Spleen (tissue), 11 donors: ENCODE data around the gene FMNL1. TPM values are rescaled to one million over a fixed set of nuclear protein-coding genes. Genes with fewer than 3 reads are reported as not detected.

Experiments used
- DNase-seq: peaks from one replicate; pipeline ENCODE4 v3.0.0-alpha.2; 2020
- H3K27ac ChIP-seq, 8 donors: fragments of 200-600 bp; sonication (generic) in 7 of 8; 1 replicate in 4 of 8; 2 replicates in 4 of 8; pipeline versions ENCODE4 v1.5.0 to v1.8.0; 2016 to 2021; ENCODE audit warnings: inconsistent platforms in 4 of 8, mild to moderate bottlenecking in 4 of 8, moderate library complexity in 1 of 8
- H3K27me3 ChIP-seq, 7 donors: fragments of 200-600 bp; sonication (generic) in 6 of 7; replicated peaks in 1 of 7; 1 replicate in 4 of 7; 2 replicates in 3 of 7; pipeline versions ENCODE4 v1.5.0 to v1.8.0; 2016 to 2021; ENCODE audit warnings: inconsistent platforms in 3 of 7, mild to moderate bottlenecking in 1 of 7
- H3K36me3 ChIP-seq, 6 donors: fragments of 200-600 bp; sonication (generic) in 5 of 6; 1 replicate in 4 of 6; 2 replicates in 2 of 6; pipeline versions ENCODE4 v1.5.0 to v1.8.0; 2016 to 2021; ENCODE audit warnings: inconsistent platforms in 2 of 6
- H3K4me1 ChIP-seq, 6 donors: fragments of 200-600 bp; sonication (generic) in 5 of 6; 1 replicate in 3 of 6; 2 replicates in 3 of 6; pipeline versions ENCODE4 v1.5.0 to v1.8.0; 2016 to 2021; ENCODE audit warnings: inconsistent platforms in 3 of 6
- H3K4me3 ChIP-seq, 8 donors: fragments of 200-600 bp; sonication (generic) in 7 of 8; 1 replicate in 4 of 8; 2 replicates in 4 of 8; pipeline versions ENCODE4 v1.5.0 to v1.8.0; 2016 to 2021; ENCODE audit warnings: inconsistent platforms in 4 of 8, mild to moderate bottlenecking in 4 of 8, moderate library complexity in 2 of 8
- H3K9me3 ChIP-seq, 8 donors: fragments of 200-600 bp; sonication (generic) in 7 of 8; 1 replicate in 4 of 8; 2 replicates in 4 of 8; pipeline versions ENCODE4 v1.5.0 to v1.8.0; 2016 to 2021; ENCODE audit warnings: inconsistent platforms in 4 of 8
- POLR2A ChIP-seq, 3 donors: fragments of 450-650 bp; IDR thresholded peaks; one replicate each; pipeline ENCODE4 v1.5.1; 2017; ENCODE audit warnings: antibody characterized with exemption in 3 of 3, mild to moderate bottlenecking in 1 of 3
- POLR2AphosphoS5 ChIP-seq, 3 donors: sonication (generic); formaldehyde crosslinking; IDR thresholded peaks; one replicate each; pipeline ENCODE4 v1.5.1; 2017; ENCODE audit warnings: antibody characterized with exemption in 3 of 3
- WGBS, 5 donors: extraction: QIAGEN DNeasy Blood & Tissue Kit in 3 of 5; methylation state at CpG; one replicate each; pipeline versions ENCODE4 v1.1.5 to v1.1.7; 2013 to 2018; 5-methylcytosine and 5-hydroxymethylcytosine counted together
- intact Hi-C: fragments of 100-400 bp; cut with DNase I; formaldehyde crosslinking; loops from one replicate; pipeline ENCODE4 v1.15.0; 2023; ENCODE audit warnings: low total_unique reads
- polyA plus RNA-seq, 3 donors: library from polyadenylated mRNA; stranded (reverse); fragments of 200-250 nt; gene quantifications; one replicate each; pipeline ENCODE4 v1.2.1, GENCODE V29; 2013
- total RNA-seq, 7 donors: library from RNA; depleted of rRNA in 3 of 7; stranded (reverse); fragments of >200 nt in 3 of 7; fragmentation: NEBNext Ultra II Directional in 4 of 7; extraction: Animal tissue kit (Norgen Biotek cat#: 25700) in 4 of 7; gene quantifications; one replicate each; pipeline versions ENCODE4 v1.1.0 to v1.2.1, GENCODE V29; 2016 to 2021
- TF ChIP-seq, protein P1 (sequence below), 11 experiments: fragments of 200-600 bp in 7 of 11; fragments of 450-650 bp in 4 of 11; sonication (generic) in 4 of 11; IDR thresholded peaks in 8 of 11; conservative IDR thresholded peaks in 3 of 11; 1 replicate in 7 of 11; 2 replicates in 4 of 11; pipeline versions ENCODE4 v1.4.0 to v1.8.0; 2016 to 2021; ENCODE audit warnings: antibody characterized with exemption in 11 of 11, inconsistent platforms in 4 of 11, mild to moderate bottlenecking in 1 of 11
- donor health status: healthy with polysubstance abuse.
- donor health status: DM: no; HTN: no; CAD: no; lungs with moderate emphysema.
- donor health status: DM: no; HTN: no; CAD: no.
- donor health status: Bipolar disorder and iron deficiency.
- donor health status: healthy.
- donor health status: DM: no; HTN: no; CAD: no.
- donor health status: DM: yes; HTN: yes; CAD: no.

FMNL1 gene
- total and polyA plus RNA-seq, 10 donors = 40.8 to 281 (median 142) TPM

- H3K4me1 ChIP-seq = peaks cover 6 to 20% (median 13%) of the 10 kb centered on the region in 6 donors
- intact Hi-C loops = loop anchor here (1.0 to 5.0 kb wide), 2 partner anchors 60 to 108 kb away; no protein-coding TSS in a partner anchor
- peak; percentile 97 for DNase-seq
- H3K9me3 ChIP-seq = no peaks in the 10 kb centered on the region
- H3K27ac ChIP-seq = peak overlapping the region in 4 of 8 donors; percentile 8 to 49 (median 24)
- peaks cover 5 to 76% (median 37%) of the 10 kb centered on the region in 6 donors for H3K36me3 ChIP-seq
- WGBS, 5 donors = 42 to 57% (median 46%) methylated on average over 16 of the region's 16 CpGs
- TF ChIP-seq, protein P1, sequence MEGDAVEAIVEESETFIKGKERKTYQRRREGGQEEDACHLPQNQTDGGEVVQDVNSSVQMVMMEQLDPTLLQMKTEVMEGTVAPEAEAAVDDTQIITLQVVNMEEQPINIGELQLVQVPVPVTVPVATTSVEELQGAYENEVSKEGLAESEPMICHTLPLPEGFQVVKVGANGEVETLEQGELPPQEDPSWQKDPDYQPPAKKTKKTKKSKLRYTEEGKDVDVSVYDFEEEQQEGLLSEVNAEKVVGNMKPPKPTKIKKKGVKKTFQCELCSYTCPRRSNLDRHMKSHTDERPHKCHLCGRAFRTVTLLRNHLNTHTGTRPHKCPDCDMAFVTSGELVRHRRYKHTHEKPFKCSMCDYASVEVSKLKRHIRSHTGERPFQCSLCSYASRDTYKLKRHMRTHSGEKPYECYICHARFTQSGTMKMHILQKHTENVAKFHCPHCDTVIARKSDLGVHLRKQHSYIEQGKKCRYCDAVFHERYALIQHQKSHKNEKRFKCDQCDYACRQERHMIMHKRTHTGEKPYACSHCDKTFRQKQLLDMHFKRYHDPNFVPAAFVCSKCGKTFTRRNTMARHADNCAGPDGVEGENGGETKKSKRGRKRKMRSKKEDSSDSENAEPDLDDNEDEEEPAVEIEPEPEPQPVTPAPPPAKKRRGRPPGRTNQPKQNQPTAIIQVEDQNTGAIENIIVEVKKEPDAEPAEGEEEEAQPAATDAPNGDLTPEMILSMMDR (IDR thresholded peaks at IDR 0.05 in 8 of 11, conservative IDR thresholded peaks at IDR 0.05 in 3 of 11) = peak; percentile 80 to 94 (median 86)
- TF ChIP-seq POLR2AphosphoS5 (IDR thresholded peaks at IDR 0.05) (peak in 1 of 3 donors; percentile 89), POLR2A (IDR thresholded peaks at IDR 0.05) (no peak)
- H3K27me3 ChIP-seq = no peaks in the 10 kb centered on the region
- H3K4me3 ChIP-seq = no peak overlapping the region
Observed at GRCh38 chr17:45277216-45277849, 55.6 kb downstream of the FMNL1 start.

GRCh38 chr17:45277992-45278391 is 56.3 kb downstream of the FMNL1 start:
- no peaks in the 10 kb centered on the region for H3K27me3 ChIP-seq
- peaks cover 5 to 76% (median 38%) of the 10 kb centered on the region in 6 donors for H3K36me3 ChIP-seq
- no peaks in the 10 kb centered on the region for H3K9me3 ChIP-seq
- intact Hi-C loops = loop anchor here (1.0 to 5.0 kb wide), 2 partner anchors 61 to 107 kb away; no protein-coding TSS in a partner anchor
- H3K27ac ChIP-seq = peak overlapping the region in 4 of 8 donors; percentile 8 to 49 (median 24)
- TF ChIP-seq, protein P1 (IDR thresholded peaks at IDR 0.05 in 8 of 11, conservative IDR thresholded peaks at IDR 0.05 in 3 of 11) = no peak
- no peak for TF ChIP-seq POLR2AphosphoS5 (IDR thresholded peaks at IDR 0.05)
- H3K4me3 ChIP-seq = no peak overlapping the region
- peaks cover 6 to 20% (median 13%) of the 10 kb centered on the region in 6 donors for H3K4me1 ChIP-seq
- no peak for DNase-seq
- WGBS, 5 donors = 80 to 87% (median 86%) methylated on average over 7 of the region's 7 CpGs

- intact Hi-C loops = loop anchor here (5.0 kb wide), 1 partner anchor 63 kb away; no protein-coding TSS in a partner anchor
- 79 to 96% (median 91%) methylated on average over 3 of the region's 3 CpGs for WGBS, 5 donors
- TF ChIP-seq POLR2A (IDR thresholded peaks at IDR 0.05) = no peak
- no peak for TF ChIP-seq POLR2AphosphoS5 (IDR thresholded peaks at IDR 0.05)
- TF ChIP-seq, protein P1 (IDR thresholded peaks at IDR 0.05 in 8 of 11, conservative IDR thresholded peaks at IDR 0.05 in 3 of 11) = no peak
- no peak overlapping the region for H3K4me3 ChIP-seq
- peaks cover 6 to 20% (median 13%) of the 10 kb centered on the region in 6 donors for H3K4me1 ChIP-seq
- H3K27me3 ChIP-seq = no peaks in the 10 kb centered on the region
- H3K36me3 ChIP-seq = peaks cover 0 to 76% (median 42%) of the 10 kb centered on the region in 6 donors
- DNase-seq = no peak
- H3K9me3 ChIP-seq = no peaks in the 10 kb centered on the region
- H3K27ac ChIP-seq = no peak overlapping the region
Observed at GRCh38 chr17:45279898-45280297, 58.2 kb downstream of the FMNL1 start.
